Stimulated activated CD8-positive, alpha-beta memory T cell treated with anti-CD3 and anti-CD28 coated beads, Interleukin-4, amount 100 ng/mL, for 4 hours (primary cell): ENCODE measurements around the gene PPCDC.

Experiments used
- DNase-seq, 2 donors: peaks; one replicate each; pipeline ENCODE4 v3.0.0-alpha.2; 2020; ENCODE audit warnings: low read depth in 2 of 2, low spot score in 1 of 2

PPCDC gene

GRCh38 chr15:75023181-75023871 is at the start of gene PPCDC:
TSS of gene PPCDC (plus strand) at chr15:75023590. CDS start at chr15:75028319, 4,729 bp downstream.
- peak; percentile 77 to 86 for DNase-seq

GRCh38 chr15:74976159-74976558 is 47.2 kb upstream of the PPCDC start:
- DNase-seq = no peak

- no peak for DNase-seq
Observed at GRCh38 chr15:74977599-74977998, 45.8 kb upstream of the PPCDC start.

- DNase-seq = no peak
Observed at GRCh38 chr15:74978077-74978476, 45.3 kb upstream of the PPCDC start.

- DNase-seq = peak in 1 of 2 donors; percentile 17
Observed at GRCh38 chr15:74978503-74978902, 44.9 kb upstream of the PPCDC start.

- no peak for DNase-seq
Observed at GRCh38 chr15:74982183-74982582, 41.2 kb upstream of the PPCDC start.

GRCh38 chr15:74983725-74984231 is 39.6 kb upstream of the PPCDC start:
- peak in 1 of 2 donors; percentile 10 for DNase-seq

GRCh38 chr15:74988007-74988800 is 35.2 kb upstream of the PPCDC start:
- no peak for DNase-seq

- DNase-seq = no peak
Observed at GRCh38 chr15:74989527-74989926, 33.9 kb upstream of the PPCDC start.

GRCh38 chr15:74992619-74993018 is 30.8 kb upstream of the PPCDC start:
- no peak for DNase-seq

GRCh38 chr15:74994236-74994635 is 29.2 kb upstream of the PPCDC start:
- no peak for DNase-seq

- DNase-seq = no peak
Observed at GRCh38 chr15:74994685-74995084, 28.7 kb upstream of the PPCDC start.

GRCh38 chr15:74995182-74995778 is 28.1 kb upstream of the PPCDC start, which contains the start of gene SCAMP5:
TSS of gene SCAMP5 (plus strand) at chr15:74995563. CDS start at chr15:75011840, 16,277 bp downstream.
- peak; percentile 70 to 71 for DNase-seq

GRCh38 chr15:74995779-74996765 is 27.3 kb upstream of the PPCDC start:
- no peak for DNase-seq

- no peak for DNase-seq
Observed at GRCh38 chr15:74997141-74997540, 26.2 kb upstream of the PPCDC start.

- no peak for DNase-seq
Observed at GRCh38 chr15:74997543-74997942, 25.8 kb upstream of the PPCDC start.

- DNase-seq = no peak
Observed at GRCh38 chr15:75001310-75001709, 22.1 kb upstream of the PPCDC start.

GRCh38 chr15:75002398-75002797 is 21.0 kb upstream of the PPCDC start:
- no peak for DNase-seq

GRCh38 chr15:75007216-75007615 is 16.2 kb upstream of the PPCDC start:
- DNase-seq = no peak

GRCh38 chr15:75008221-75008625 is 15.2 kb upstream of the PPCDC start:
- no peak for DNase-seq
